ENCODE measurements around the gene CFAP299.

The CFAP299 gene

DNA sequence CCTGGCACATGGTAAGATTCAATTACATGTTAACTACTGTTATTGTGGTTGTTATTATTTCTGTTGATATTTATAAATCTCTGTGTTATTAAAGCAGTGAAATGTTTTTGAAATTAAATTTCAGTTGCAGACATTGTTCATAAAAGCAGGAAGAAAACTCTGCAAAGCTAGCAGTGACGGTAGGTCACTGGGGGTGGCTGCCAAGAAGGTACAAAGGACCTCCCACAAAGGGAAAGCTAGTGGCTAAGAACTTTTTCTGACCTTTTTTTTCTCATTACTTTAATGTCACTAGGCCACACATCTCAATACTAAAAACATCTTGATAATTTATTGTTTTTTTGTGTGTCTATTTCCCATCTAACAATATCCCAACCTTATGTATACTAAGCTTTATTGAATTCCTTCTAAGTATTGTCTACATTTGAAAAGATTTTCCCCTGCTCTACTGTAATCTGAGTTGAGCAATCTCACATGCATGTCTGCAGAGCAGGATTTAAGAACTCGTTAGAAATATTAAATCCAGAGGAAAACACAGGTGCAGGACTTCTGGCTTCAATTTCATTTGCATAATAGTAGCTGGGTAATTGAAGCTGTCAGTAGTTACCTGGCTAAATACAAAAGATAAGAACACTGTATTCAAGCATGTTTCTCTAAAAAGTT is 197.3 kb downstream of the CFAP299 start:
- DNase-seq, result no peak

DNA sequence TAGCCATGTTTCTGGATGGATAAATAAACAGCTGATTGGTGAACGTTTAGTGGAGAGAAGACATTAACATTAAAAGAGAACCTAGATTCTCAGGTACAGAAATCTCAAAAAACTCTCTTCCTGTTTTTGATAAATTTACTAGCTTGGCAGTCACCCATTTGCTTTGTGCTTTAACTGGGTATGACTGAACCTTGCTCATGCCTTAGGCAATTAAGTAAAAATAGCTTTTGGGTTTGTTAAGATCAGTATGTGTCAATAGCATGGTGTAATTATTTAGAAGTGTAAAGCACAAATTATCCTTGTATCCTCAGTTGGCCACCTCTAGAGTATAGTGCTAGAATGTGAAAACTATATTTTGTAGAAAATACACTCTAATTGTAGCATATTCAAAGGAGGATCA is 200.0 kb downstream of the CFAP299 start:
- DNase-seq, result no peak

DNA sequence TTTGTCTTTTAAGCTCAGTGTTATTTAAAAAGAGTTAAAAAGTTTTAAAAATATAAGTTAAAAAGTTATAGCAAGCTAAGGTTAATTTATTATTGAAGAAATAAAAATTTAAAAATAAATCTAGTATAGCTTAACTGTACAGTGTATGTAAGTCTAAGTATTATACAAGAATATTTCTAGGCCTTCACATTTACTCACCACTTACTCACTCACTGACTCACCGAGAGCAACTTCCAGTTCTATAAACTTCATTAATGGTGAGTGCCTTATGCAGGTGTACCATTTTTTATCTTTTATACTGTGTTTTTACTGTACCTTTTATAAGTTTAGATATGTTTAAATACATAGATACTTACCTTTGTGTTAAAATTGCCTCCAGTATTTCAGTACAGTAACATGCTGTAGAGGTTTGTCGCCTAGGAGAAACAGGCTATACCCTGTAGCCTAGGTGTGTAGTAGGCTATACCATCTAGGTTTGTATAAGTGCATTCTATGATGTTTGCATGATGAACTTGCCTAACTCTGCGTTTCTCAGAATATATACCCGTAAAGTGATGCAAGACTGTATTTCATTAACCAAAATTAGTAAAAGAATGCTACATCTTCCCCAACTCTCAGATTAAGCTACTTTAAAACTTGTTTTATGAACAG is 202.9 kb downstream of the CFAP299 start:
- DNase-seq, result no peak

- no peak for DNase-seq
Measured at GRCh38 chr4:80539190-80539589, 203.7 kb downstream of the CFAP299 start.

GRCh38 chr4:80540349-80540748 is 204.8 kb downstream of the CFAP299 start:
- DNase-seq, result no peak

DNA sequence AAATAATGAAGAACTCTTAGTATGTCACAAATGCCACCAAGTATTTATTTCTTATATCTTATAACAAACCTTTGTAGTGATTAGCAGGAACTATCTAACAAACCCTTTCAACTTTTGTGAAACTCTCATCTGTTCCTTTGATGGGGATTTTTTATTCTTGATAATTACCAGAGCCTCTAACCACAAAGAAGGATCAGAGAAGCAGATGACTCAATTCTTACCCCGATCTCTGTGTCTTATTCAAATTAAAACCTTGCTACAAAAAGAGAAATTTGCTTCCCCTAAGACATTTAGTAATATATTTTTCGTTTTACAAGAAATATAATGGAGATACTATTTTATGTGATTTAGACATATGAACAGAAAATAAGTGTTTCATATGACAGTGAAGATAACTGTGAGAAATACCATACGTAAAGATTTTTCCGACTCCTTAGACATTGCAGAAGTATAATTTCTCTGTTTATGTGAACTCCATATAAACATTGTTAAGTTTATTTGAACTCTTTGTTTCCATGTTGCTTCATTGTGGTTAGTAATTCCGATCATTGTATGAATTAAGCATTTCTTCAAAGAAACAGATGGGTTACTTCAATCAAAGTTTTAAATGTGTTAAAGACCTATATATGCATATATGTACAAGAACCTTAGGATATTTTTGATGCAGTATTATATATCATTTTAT is 205.4 kb downstream of the CFAP299 start:
- DNase-seq, result no peak

DNA sequence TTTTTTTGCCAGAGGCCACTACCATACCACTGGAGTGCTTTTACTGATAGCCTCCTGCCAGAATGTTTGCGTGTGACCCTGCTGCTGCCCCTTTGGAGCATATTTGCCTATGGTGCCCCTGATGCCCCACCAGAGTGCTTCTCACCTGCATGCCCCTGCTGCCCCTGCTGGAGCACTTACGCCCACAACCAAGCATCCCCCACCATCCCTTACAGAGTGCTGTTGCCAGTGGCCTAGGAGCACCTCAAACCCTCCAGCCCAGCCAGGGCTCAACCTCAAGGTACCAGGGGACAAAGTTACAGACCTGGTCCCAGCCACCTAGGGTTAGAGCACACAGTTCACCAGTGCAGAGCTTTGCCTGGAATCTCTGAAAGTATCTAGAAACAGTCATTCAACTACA is 207.2 kb downstream of the CFAP299 start:
- no peak for DNase-seq

DNA sequence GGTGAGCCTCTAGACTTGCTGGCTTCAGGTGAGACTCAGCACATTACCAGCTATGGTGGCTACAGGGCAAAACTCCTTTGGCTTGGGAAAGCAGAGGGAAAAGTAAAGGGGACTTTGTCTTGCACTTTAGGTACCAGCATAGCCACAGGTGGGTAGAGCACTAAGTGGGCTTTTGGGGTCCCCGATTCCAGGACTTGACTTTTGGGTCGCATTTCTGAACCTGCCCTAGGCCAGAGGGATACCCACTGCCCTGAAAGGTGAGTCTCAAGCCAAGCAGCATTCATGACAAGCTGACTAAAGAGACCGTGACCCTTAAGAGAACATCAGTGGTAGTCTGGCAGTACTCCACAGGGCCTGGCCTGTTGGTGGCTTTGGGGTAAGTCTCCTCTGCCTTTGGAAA is 224.8 kb downstream of the CFAP299 start:
- DNase-seq, result no peak

GRCh38 chr4:80566203-80566872 is 230.8 kb downstream of the CFAP299 start:
- DNase-seq, result no peak

DNA sequence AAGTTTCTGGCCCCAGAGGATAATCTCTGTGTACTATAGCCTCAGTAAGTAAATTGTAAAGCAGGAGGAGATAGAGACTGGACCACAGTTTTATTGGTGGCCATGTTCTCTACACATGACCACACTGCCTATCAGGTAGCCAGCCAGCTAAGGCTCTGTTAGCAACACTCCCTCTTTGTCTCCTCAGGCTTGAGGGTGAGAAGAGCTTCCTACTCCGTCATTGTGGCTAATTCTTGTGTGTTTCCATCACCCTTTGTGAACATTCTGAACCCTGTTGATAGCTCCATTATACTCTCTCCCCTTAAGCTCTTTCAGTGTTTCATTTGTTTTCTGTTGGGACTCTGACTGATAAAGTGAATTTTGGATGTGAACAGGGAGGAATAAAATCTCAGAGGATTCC is 233.4 kb downstream of the CFAP299 start:
- no peak for DNase-seq

DNA sequence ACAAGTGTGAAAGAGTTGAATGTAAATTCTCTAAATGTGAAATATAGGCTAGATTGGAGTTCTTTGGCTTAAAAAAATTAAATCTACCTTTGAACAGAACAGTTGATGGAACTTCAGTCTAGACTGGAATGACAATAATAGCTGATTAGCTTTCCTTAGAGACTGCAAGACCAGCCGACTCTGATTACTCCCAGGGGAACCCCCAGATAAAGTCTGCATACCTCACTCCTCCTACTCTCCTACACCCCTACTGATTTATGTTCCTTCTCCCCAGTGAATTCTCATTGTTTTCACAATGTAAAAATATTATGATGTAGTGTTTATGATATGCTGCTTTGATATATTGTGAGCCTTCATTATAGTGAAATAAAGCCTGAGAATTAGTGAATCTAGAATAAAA is 241.3 kb downstream of the CFAP299 start:
- DNase-seq, result no peak

- no peak for DNase-seq
Measured at GRCh38 chr4:80578001-80578400, 242.5 kb downstream of the CFAP299 start.

DNA sequence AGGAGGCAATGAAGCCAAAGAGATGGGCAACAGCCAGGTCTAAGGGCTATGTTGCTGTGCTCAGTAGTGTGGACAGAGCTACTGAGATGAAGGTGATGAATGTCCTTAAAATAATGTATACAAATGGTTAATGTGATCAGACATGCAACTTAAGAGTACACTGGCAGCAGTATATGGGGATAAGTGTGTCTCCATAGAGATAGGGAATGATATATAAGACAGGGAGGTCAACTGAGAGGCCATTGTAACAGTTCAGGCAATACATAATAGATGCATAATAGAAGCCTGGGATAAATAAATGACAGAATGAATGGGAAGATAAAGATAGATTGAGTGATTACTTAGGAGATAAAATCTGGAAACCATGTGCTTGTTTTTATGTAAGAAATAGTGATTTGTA is 250.0 kb downstream of the CFAP299 start:
- no peak for DNase-seq

DNA sequence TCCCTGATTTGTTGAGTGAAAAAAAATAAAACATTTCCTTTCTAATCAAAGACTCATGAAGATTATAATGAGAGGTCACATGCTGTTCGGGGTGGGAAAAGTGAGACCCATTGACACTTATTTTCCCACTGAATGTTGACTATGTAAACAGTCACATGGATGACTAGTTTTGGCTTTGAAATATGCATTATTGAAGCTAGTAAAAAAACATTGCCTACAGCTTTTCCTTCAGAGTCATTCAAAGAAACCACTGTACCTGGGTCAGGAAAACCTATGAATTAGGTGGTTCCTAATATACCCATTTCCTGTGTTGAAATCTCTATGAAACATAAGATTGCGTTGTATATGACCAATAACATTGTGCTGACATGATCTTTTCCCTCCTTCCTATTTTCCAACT is 251.2 kb downstream of the CFAP299 start:
- no peak for DNase-seq

- no peak for DNase-seq
Measured at GRCh38 chr4:80587871-80588385, 252.4 kb downstream of the CFAP299 start.

- no peak for DNase-seq
Measured at GRCh38 chr4:80592950-80593349, 257.4 kb downstream of the CFAP299 start.

DNA sequence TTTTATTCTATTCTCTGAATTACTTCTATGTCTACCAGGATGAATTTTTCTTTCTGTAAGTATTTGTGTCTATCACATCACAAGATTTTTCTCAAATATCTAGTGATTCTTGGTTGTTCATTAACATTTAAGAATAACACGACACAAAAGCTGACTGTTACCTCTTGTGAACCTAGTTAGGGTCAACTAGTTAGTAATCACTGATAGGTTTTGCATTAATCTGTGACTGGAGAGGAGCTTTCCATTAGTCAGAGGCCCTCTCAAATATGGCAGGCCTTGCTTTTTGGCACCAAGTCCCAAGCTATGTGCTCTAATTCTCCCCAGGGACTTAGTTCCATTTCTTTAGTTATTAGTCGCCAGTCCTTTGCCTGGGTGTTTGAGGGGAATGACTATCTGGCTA is 259.2 kb downstream of the CFAP299 start:
- DNase-seq, result no peak

- DNase-seq, result no peak
Measured at GRCh38 chr4:80608281-80608980, 272.9 kb downstream of the CFAP299 start.

DNA sequence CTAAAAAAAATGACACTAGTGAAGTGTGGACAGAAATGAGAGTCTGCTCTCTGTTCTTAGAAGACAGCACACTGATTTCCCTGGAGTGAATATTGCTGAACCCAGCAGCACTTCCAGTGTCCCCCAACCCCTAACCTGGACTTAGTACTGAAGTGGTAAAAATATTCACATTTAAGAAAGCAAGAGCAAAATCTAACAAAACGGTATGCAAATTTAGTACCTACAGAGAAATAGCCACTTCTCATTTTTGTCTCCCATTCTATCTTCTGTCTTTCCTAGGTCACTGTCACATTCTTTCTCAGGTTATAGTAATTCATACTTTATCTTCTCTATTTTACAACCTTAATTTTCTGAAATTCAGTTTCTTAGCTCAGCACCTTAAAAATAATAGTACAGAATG is 274.7 kb downstream of the CFAP299 start:
- DNase-seq, result no peak

DNA sequence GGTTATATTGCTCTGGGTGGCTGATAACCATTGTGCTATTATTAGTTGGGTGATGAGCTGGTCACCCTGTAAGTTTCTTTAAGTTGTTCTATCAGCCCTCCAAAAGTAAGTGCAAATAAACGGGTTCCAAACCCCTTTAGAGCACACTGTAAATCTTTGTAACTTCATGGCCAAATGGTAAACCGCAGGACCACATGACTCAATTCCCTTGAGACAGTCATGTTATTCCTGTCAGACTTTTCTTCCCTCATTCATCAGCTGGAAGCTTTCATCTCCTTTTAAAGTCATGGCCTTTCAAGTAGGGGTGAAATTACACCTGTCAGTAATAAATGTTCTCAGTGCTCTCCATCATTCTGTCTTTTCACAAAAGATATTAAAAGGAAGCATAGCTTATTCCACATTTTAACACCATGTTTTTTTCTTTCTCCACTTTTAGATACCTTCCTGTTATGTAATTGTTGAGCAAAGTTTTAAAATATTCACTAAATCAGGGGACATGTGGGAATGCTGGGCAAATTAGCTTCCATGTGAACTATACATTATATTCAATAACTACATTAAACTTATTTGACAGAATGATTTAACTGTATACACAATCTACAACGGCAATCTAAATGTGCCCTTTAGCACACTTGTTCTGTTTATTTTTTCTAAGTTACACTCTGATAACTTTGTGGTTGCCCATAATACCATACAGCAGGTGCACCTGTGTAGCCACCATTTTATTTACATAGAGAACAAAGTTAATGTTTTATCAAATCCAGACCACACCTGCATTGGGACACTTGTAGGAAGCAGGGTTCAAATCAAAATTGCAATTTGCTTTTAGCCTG is 275.5 kb downstream of the CFAP299 start:
- no peak for DNase-seq

DNA sequence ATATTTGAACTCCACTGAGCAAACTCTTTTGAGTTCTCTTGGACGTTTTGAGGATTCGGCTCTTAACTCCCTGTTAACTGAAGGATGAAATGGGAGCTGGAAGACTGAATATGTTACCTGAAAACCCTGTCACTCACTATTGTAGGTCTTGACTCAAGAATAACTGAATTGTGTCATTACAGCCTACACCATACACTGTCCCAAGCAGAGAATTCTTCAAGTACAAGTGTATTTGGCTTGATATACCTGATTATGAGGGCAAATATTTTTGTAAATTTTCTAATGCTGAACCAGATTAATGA is 276.1 kb downstream of the CFAP299 start:
- DNase-seq, result no peak

GRCh38 chr4:80613470-80613869 is 277.9 kb downstream of the CFAP299 start:
- no peak for DNase-seq
